ENCODE measurements around the gene ETV7.

DNA sequence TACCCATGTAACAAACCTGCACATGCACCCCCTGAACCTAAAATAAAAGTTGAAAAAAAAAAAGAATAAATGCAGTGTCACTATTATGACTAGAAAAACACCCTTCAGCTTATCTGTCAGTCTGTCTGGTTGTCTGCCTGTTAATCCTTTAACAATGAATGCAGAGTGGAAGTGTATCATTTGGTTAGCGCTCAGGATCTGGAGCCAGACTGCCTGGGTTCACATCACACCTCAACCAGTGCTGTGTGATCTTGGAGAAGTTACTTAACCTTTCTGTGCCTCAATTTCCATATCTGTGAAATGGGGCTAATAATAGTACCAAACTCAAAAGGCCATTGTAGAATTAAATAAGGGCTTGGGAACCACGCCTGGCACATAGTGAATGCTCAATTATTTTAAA, 16.8 kb downstream of the ETV7 start:
- TF ChIP-seq EZH2 (IDR thresholded peaks at IDR 0.05) (no peak), POLR2AphosphoS5 (IDR thresholded peaks at IDR 0.05; ENCODE audit: borderline replicate concordance, low read depth, low read length) (no peak)

Data from SK-N-MC (cell line).